GM12891 (cell line): Measurements from ENCODE around the gene RGS2.

Experiments
- PAX5 ChIP-seq: IDR thresholded peaks from 2 replicates; pipeline ENCODE4 v1.6.1; 2011; ENCODE audit warnings: low read length, moderate library complexity, mild to moderate bottlenecking; ENCODE audit not compliant: insufficient read depth, severe bottlenecking
- POLR2A ChIP-seq: IDR thresholded peaks from 2 replicates; pipeline ENCODE4 v1.6.1; 2011; ENCODE audit warnings: low read depth, low read length, control low read depth
- POLR2AphosphoS5 ChIP-seq: IDR thresholded peaks from 2 replicates; pipeline ENCODE4 v1.6.1; 2011; ENCODE audit warnings: low read depth, low read length, control low read depth
- POU2F2 ChIP-seq: IDR thresholded peaks from 2 replicates; pipeline ENCODE4 v1.6.1; 2011; ENCODE audit warnings: low read depth, mild to moderate bottlenecking, control low read depth, low read length, moderate library complexity
- SPI1 ChIP-seq: IDR thresholded peaks from 2 replicates; pipeline ENCODE4 v1.6.1; 2011; ENCODE audit warnings: low read depth, low read length, control low read depth
- TAF1 ChIP-seq: IDR thresholded peaks from 2 replicates; pipeline ENCODE4 v1.6.1; 2011; ENCODE audit warnings: low read depth, low read length, control low read depth

- TF ChIP-seq POLR2A (no peak), POLR2AphosphoS5 (no peak), PAX5 (no peak), TAF1 (no peak), SPI1 (no peak), POU2F2 (no peak)
Measured at GRCh38 chr1:192814805-192815204, 6.0 kb downstream of the RGS2 start.
